Germinal center (tissue), 1 donor: ENCODE results near the gene TDP2.
"Not testable (repeated sequence)": the region's sequence is repeated elsewhere in the genome, so short reads cannot be mapped to it uniquely, and the experiment has no call there.

Experiments used
- DNase-seq: peaks from one replicate; pipeline ENCODE4 v3.0.0; 2012; ENCODE audit warnings: mixed read lengths, low spot score

Gene TDP2

GRCh38 chr6:24680582-24680981, 13.9 kb upstream of the TDP2 start:
- no peak for DNase-seq

- DNase-seq: not testable (repeated sequence)
Observed at GRCh38 chr6:24678792-24679352, 12.2 kb upstream of the TDP2 start.

GRCh38 chr6:24673625-24674024, 6.9 kb upstream of the TDP2 start:
- no peak for DNase-seq

DNA sequence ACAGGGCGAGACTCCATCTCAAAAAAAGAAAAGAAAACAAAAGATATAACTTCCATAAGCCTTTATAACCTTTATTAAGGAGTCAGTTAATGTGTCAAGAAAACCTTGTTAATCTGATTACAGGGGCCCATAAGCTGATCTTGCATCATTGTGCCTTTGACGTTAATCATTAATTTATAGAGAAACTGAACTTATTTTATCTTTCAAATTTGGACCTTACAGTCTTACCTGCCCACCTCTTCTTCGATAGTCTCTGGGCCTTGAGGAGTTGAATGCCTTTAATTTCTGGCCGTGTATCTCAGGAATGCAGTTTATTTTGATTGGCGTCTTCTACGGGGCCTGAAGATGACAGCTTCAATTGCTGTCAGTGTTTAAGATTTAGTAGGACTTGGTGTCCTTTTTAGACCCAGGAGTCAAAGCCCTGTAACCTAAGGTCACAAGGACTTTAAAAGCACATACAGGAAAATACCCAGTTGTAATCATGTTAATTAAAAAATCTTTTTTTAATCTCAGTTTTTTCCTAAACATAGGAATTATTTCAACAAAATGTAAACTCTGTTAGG, 6.0 kb upstream of the TDP2 start:
- no peak for DNase-seq

- DNase-seq: not testable (repeated sequence)
Observed at GRCh38 chr6:24671077-24671476, 4.4 kb upstream of the TDP2 start.

GRCh38 chr6:24670492-24670891, 3.8 kb upstream of the TDP2 start:
- DNase-seq: not testable (repeated sequence)

DNA sequence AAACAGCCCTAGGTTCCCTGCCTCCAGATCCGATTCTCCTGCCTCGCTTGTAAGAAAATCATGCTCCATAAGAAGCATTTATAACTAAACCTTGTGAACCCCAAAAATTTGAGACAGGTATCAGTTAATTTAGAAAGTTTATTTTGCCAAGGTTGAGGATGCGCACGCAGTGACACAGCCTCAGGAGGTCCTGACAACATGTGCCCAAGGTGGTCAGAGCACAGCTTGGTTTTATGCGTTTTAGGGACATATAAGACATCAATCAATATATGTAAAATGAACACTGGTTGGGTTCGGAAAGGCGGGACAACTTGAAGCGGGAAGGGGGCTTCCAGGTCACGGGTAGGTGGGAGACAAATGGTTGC, 2.3 kb upstream of the TDP2 start:
- no peak for DNase-seq

DNA sequence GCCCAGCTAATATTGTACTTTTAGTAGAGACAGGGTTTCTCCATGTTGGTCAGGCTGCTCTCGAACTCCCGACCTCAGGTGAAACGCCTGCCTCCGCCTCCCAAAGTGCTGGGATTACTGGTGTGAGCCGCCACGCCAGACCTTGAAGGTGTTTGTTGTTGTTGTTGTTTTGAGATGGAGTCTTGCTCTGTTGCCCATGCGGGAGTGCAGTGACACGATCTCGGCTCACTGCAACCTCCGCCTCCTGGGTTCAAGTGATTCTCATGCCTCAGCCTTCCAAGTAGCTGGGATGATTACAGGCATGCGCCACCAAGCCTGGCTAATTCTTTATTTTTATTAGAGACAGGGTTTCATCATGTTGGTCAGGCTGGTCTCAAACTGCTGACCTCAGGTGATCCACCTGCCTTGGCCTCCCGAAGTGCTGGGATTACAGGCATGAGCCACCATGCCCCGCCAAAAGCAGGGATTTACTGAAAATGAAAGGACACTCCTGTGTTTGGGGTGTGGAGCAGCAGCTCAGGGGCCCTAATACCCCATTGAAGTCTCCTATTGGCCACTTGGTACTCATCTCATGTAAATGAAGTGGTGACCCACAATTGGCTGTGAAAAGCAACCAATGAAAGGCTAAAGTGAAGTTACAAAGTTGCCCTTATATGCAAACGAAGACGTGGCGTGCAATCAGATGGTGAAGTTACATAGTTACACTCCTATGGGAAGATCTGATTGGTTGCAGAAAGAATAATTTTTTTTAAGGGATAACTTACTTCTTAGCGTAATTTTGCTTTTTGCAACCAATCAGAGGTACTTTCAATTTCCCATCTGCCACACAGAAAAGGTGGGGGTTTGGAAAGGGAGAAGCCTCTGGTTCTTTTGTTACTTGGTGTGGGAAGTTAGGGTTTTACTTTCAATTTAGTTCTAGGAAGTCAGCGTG, 1.6 kb upstream of the TDP2 start:
- DNase-seq: not testable (repeated sequence)

- no peak for DNase-seq
Observed at GRCh38 chr6:24667378-24667803, 692 bp upstream of the TDP2 start.

DNA sequence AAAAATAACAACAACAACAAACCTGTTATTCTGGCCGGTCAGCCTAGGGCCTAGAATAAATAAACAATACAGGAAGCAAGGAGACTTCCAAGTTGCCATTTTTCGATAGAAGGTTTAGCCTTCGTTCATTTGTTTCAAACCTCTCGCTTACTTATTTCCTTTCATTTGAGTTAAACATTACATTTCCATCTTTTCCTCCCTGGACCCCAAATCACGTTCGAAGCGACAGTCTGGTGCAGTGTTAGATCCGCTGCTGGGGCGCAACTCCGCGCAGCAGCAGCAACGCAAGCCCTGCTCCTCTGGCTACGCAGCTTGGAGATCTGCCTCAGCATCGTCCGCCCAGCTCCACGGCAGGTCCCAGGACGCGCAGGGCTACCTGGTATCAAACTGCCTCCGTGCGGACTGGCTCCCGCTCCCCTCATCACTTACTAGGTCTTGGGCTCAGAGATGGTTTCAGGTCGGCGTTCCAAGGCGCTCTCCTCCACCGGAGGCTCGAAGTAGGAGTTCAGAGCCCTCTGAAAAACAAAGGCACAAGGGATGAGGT, 530 bp downstream of the TDP2 start:
- DNase-seq: peak; percentile 52

GRCh38 chr6:24664046-24664987, 2.4 kb downstream of the TDP2 start:
- no peak for DNase-seq

- DNase-seq: no peak
Observed at GRCh38 chr6:24663189-24663588, 3.5 kb downstream of the TDP2 start.

- no peak for DNase-seq
Observed at GRCh38 chr6:24662236-24662635, 4.5 kb downstream of the TDP2 start.

GRCh38 chr6:24661759-24662158, 4.9 kb downstream of the TDP2 start:
- not testable (repeated sequence) for DNase-seq

- DNase-seq: no peak
Observed at GRCh38 chr6:24660105-24660504, 6.6 kb downstream of the TDP2 start.

DNA sequence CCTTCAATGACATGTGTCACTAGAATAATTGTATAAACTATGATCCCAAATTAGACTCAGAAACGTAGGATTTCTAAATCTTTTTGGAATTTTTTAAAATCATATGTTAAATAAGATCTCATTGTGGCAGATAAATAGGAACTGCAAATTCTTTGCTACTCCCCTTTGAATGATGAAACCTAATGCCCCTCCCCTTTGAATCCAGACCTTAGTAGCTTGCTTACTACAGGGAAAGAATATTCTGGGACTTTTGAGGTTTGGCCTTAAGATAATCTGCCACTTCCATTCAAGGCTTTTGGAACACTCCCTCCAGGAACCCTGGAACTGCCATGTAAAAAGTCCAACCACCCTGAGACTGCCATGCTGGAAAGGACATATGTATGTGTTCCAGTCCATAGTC, 7.1 kb downstream of the TDP2 start:
- no peak for DNase-seq

DNA sequence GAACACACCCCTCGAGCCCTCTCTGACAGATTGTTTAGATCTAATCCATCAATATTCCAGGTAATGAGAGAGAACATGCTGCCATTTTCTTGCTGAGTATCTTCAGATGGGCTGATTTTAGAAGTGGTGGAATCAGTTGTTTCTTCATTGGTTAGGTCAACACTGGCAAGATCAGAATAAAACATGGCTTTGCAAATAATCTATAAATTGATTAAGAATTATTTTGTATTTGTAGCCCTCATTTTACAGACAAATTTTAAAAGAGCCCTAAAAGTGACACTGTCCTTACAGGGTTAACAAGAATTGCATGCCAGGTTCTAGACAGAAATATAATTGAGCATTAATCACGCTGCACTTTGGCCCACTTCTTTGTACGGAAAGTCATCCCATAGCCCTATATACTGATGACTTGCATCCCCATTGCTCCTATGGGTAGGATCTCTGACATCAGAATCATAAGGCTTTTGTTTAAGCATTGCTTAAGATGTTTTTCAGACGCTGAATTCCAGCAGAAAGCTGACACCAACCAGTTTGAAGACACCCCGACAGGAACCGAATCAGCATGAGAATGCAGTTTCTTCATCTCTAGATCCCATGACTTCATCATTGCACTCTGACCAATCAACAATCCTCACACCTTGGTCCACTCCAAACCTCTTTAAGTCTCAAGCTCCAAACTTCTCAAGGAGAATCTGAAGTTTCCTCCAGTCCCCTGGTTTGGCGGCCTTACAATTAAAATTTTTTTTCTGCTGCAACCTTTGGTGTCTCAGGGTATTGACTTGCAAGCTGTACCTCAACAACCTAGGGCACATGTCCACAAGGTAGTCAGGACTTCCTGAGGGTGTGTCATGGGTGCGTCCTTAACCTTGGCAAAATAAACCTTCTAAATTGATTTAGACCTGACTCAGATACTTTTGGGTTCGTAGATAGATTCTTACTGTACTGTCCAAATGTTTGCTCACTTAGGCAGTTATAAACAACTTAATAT, 7.8 kb downstream of the TDP2 start:
- no peak for DNase-seq

DNA sequence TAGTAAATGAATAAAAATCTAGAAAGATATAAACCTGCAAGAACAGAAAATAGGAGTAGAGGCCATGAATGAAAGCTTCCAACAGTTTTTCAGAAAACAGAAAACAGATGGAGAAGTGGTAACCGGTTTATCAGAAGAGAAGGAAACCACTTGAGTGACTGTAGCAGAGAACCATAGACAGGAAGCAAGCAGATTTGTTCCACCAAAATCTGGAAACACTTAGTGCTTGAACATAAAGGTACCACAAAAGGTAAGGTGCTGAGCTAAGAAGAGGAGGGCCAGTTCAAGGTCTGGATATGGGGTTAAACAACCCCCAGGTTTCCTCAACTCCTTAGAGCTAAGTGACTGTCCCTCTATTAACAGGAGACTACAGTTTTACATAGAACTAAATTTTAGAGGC, 11.5 kb downstream of the TDP2 start:
- no peak for DNase-seq

- DNase-seq: no peak
Observed at GRCh38 chr6:24650365-24650764, 16.3 kb downstream of the TDP2 start.

GRCh38 chr6:24649691-24650090, 17.0 kb downstream of the TDP2 start:
- DNase-seq: peak; percentile 12

DNA sequence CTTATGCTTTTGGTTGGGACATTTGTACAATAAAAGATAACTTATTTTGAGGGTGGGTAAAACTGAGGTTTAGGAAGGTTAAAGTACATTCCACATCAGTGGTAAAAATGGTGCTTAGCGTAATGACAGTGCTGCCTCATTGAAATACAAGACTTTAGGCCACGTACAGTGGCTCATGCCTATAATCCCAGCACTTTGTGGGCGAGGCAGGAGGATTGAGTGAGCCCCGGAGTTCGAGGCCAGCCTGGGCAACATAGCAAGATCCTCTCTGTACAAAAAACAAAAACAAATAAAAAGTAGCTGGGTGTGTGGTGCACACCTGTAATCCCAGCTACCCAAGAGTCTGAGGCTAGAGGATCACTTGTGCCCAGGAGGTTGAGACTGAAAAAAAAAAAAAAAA, 18.4 kb downstream of the TDP2 start:
- DNase-seq: no peak
